ENCODE data around the gene ANK3. TPM values are rescaled to one million over a fixed set of nuclear protein-coding genes. Genes with fewer than 3 reads are reported as not detected.

The ANK3 gene
- total and polyA plus RNA-seq, 2 experiments from 2014 or later, result 46.5 to 85.2 TPM

- H3K4me1 Mint-ChIP-seq, result no peaks in the 10 kb centered on the region
- ATAC-seq, result no peak
- DNase-seq (ENCODE audit: low spot score), result no peak
- Histone ChIP-seq H3K79me2 (replicated peaks; ENCODE audit: insufficient read depth) (no peaks in the 10 kb centered on the region), H3F3A (replicated peaks; ENCODE audit: low read depth) (no peaks in the 10 kb centered on the region), H3K9me2 (ENCODE audit: insufficient read depth) (no peaks in the 10 kb centered on the region), H3K4me3 (no peak overlapping the region), H3K36me3 (ENCODE audit: insufficient read depth) (no peaks in the 10 kb centered on the region), H3K4me2 (no peak overlapping the region), H3K4me1 (ENCODE audit: insufficient read depth) (no peaks in the 10 kb centered on the region), H4K20me1 (replicated peaks; ENCODE audit: insufficient read depth) (no peaks in the 10 kb centered on the region), H3K27me3 (ENCODE audit: insufficient read depth) (no peaks in the 10 kb centered on the region), H3K27ac (ENCODE audit: low read depth) (peak overlapping the region; percentile 16; the same call in 1 of the 2 replicates), H2AFZ (no peak overlapping the region)
- no peaks in the 10 kb centered on the region; the same call in 2 of the 3 replicates for H3K9me3 Mint-ChIP-seq
- H3K27ac Mint-ChIP-seq, result no peak overlapping the region
- TF ChIP-seq EZH2phosphoT487 (IDR thresholded peaks at IDR 0.05; ENCODE audit: unreplicated experiment) (no peak), NANOG (IDR thresholded peaks at IDR 0.05; ENCODE audit: borderline replicate concordance) (no peak), STAT1 (IDR thresholded peaks at IDR 0.05; ENCODE audit: unreplicated experiment) (no peak)
- no peak overlapping the region for H3K4me3 Mint-ChIP-seq
- no peaks in the 10 kb centered on the region; the same call in 2 of the 3 replicates for H3K36me3 Mint-ChIP-seq (ENCODE audit: low read depth)
- H3K27me3 Mint-ChIP-seq (ENCODE audit: insufficient read depth, low read depth, poor library complexity), result no peaks in the 10 kb centered on the region
Measured at GRCh38 chr10:60267802-60268201, 121.9 kb downstream of the ANK3 start.

DNA sequence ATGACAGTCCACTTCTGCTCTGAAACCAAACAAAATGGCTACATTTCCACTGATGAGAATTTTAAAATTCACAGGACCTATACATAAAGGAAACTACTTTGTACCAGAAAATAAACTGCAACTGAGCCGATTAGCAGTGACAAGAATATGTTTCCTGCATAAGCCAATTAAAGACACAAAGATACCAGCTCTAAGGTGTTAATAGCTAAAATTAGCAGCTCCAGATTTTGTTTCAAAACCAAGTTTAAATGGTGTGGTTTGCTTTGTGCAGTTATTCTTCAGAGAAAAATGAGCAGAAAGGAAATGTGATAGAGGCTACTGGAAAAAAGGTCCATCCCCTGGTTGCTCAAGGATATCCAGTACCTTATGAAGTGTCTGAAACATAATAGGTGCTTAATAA lies 123.2 kb downstream of the ANK3 start:
- no peaks in the 10 kb centered on the region; the same call in 2 of the 3 replicates for H3K36me3 Mint-ChIP-seq (ENCODE audit: low read depth)
- H4K20me1 ChIP-seq (replicated peaks; ENCODE audit: insufficient read depth), result no peaks in the 10 kb centered on the region
- H3K79me2 ChIP-seq (replicated peaks; ENCODE audit: insufficient read depth), result no peaks in the 10 kb centered on the region
- H3F3A ChIP-seq (replicated peaks; ENCODE audit: low read depth), result no peaks in the 10 kb centered on the region
- H3K4me1 Mint-ChIP-seq, result no peaks in the 10 kb centered on the region
- H2AFZ ChIP-seq, result no peak overlapping the region
- H3K27ac Mint-ChIP-seq, result no peak overlapping the region
- no peaks in the 10 kb centered on the region for H3K9me2 ChIP-seq (ENCODE audit: insufficient read depth)
- H3K4me3 Mint-ChIP-seq, result no peak overlapping the region
- H3K27me3 ChIP-seq (ENCODE audit: insufficient read depth), result no peaks in the 10 kb centered on the region
- ATAC-seq, result no peak
- no peaks in the 10 kb centered on the region for H3K36me3 ChIP-seq (ENCODE audit: insufficient read depth)
- H3K27ac ChIP-seq (ENCODE audit: low read depth), result no peak overlapping the region
- no peaks in the 10 kb centered on the region for H3K27me3 Mint-ChIP-seq (ENCODE audit: insufficient read depth, low read depth, poor library complexity)
- H3K9me3 Mint-ChIP-seq, result no peaks in the 10 kb centered on the region
- DNase-seq (ENCODE audit: low spot score), result no peak
- H3K4me1 ChIP-seq (ENCODE audit: insufficient read depth), result no peaks in the 10 kb centered on the region
- no peak overlapping the region for H3K4me2 ChIP-seq
- H3K4me3 ChIP-seq, result no peak overlapping the region
- TF ChIP-seq, protein P1, sequence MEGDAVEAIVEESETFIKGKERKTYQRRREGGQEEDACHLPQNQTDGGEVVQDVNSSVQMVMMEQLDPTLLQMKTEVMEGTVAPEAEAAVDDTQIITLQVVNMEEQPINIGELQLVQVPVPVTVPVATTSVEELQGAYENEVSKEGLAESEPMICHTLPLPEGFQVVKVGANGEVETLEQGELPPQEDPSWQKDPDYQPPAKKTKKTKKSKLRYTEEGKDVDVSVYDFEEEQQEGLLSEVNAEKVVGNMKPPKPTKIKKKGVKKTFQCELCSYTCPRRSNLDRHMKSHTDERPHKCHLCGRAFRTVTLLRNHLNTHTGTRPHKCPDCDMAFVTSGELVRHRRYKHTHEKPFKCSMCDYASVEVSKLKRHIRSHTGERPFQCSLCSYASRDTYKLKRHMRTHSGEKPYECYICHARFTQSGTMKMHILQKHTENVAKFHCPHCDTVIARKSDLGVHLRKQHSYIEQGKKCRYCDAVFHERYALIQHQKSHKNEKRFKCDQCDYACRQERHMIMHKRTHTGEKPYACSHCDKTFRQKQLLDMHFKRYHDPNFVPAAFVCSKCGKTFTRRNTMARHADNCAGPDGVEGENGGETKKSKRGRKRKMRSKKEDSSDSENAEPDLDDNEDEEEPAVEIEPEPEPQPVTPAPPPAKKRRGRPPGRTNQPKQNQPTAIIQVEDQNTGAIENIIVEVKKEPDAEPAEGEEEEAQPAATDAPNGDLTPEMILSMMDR (conservative IDR thresholded peaks at IDR 0.05; ENCODE audit: low read depth in 2 of 2), result no peak
- TF ChIP-seq POLR2AphosphoS5 (IDR thresholded peaks at IDR 0.05; ENCODE audit: low read depth), result no peak
- no peak for TF ChIP-seq STAT1 (IDR thresholded peaks at IDR 0.05; ENCODE audit: unreplicated experiment)
- TF ChIP-seq ZNF331 (CRISPR knock-in tag; IDR thresholded peaks at IDR 0.05; ENCODE audit: low read depth), result no peak
- no peak for TF ChIP-seq EZH2 (IDR thresholded peaks at IDR 0.05; ENCODE audit: low read depth, unreplicated experiment)
- TF ChIP-seq ZNF114 (CRISPR knock-in tag; IDR thresholded peaks at IDR 0.05), result no peak
- TF ChIP-seq, protein P2, sequence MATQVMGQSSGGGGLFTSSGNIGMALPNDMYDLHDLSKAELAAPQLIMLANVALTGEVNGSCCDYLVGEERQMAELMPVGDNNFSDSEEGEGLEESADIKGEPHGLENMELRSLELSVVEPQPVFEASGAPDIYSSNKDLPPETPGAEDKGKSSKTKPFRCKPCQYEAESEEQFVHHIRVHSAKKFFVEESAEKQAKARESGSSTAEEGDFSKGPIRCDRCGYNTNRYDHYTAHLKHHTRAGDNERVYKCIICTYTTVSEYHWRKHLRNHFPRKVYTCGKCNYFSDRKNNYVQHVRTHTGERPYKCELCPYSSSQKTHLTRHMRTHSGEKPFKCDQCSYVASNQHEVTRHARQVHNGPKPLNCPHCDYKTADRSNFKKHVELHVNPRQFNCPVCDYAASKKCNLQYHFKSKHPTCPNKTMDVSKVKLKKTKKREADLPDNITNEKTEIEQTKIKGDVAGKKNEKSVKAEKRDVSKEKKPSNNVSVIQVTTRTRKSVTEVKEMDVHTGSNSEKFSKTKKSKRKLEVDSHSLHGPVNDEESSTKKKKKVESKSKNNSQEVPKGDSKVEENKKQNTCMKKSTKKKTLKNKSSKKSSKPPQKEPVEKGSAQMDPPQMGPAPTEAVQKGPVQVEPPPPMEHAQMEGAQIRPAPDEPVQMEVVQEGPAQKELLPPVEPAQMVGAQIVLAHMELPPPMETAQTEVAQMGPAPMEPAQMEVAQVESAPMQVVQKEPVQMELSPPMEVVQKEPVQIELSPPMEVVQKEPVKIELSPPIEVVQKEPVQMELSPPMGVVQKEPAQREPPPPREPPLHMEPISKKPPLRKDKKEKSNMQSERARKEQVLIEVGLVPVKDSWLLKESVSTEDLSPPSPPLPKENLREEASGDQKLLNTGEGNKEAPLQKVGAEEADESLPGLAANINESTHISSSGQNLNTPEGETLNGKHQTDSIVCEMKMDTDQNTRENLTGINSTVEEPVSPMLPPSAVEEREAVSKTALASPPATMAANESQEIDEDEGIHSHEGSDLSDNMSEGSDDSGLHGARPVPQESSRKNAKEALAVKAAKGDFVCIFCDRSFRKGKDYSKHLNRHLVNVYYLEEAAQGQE (IDR thresholded peaks at IDR 0.05; ENCODE audit: unreplicated experiment), result no peak
- TF ChIP-seq, protein P3, sequence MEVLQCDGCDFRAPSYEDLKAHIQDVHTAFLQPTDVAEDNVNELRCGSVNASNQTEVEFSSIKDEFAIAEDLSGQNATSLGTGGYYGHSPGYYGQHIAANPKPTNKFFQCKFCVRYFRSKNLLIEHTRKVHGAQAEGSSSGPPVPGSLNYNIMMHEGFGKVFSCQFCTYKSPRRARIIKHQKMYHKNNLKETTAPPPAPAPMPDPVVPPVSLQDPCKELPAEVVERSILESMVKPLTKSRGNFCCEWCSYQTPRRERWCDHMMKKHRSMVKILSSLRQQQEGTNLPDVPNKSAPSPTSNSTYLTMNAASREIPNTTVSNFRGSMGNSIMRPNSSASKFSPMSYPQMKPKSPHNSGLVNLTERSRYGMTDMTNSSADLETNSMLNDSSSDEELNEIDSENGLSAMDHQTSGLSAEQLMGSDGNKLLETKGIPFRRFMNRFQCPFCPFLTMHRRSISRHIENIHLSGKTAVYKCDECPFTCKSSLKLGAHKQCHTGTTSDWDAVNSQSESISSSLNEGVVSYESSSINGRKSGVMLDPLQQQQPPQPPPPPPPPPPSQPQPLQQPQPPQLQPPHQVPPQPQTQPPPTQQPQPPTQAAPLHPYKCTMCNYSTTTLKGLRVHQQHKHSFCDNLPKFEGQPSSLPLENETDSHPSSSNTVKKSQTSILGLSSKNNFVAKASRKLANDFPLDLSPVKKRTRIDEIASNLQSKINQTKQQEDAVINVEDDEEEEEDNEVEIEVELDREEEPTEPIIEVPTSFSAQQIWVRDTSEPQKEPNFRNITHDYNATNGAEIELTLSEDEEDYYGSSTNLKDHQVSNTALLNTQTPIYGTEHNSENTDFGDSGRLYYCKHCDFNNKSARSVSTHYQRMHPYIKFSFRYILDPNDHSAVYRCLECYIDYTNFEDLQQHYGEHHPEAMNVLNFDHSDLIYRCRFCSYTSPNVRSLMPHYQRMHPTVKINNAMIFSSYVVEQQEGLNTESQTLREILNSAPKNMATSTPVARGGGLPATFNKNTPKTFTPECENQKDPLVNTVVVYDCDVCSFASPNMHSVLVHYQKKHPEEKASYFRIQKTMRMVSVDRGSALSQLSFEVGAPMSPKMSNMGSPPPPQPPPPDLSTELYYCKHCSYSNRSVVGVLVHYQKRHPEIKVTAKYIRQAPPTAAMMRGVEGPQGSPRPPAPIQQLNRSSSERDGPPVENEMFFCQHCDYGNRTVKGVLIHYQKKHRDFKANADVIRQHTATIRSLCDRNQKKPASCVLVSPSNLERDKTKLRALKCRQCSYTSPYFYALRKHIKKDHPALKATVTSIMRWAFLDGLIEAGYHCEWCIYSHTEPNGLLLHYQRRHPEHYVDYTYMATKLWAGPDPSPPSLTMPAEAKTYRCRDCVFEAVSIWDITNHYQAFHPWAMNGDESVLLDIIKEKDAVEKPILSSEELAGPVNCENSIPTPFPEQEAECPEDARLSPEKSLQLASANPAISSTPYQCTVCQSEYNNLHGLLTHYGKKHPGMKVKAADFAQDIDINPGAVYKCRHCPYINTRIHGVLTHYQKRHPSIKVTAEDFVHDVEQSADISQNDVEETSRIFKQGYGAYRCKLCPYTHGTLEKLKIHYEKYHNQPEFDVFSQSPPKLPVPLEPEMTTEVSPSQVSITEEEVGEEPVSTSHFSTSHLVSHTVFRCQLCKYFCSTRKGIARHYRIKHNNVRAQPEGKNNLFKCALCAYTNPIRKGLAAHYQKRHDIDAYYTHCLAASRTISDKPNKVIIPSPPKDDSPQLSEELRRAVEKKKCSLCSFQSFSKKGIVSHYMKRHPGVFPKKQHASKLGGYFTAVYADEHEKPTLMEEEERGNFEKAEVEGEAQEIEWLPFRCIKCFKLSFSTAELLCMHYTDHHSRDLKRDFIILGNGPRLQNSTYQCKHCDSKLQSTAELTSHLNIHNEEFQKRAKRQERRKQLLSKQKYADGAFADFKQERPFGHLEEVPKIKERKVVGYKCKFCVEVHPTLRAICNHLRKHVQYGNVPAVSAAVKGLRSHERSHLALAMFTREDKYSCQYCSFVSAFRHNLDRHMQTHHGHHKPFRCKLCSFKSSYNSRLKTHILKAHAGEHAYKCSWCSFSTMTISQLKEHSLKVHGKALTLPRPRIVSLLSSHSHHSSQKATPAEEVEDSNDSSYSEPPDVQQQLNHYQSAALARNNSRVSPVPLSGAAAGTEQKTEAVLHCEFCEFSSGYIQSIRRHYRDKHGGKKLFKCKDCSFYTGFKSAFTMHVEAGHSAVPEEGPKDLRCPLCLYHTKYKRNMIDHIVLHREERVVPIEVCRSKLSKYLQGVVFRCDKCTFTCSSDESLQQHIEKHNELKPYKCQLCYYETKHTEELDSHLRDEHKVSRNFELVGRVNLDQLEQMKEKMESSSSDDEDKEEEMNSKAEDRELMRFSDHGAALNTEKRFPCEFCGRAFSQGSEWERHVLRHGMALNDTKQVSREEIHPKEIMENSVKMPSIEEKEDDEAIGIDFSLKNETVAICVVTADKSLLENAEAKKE (CRISPR knock-in tag; IDR thresholded peaks at IDR 0.05), result no peak
- no peak for TF ChIP-seq CREB1 (CRISPR knock-in tag; IDR thresholded peaks at IDR 0.05; ENCODE audit: low read depth)
- no peak for TF ChIP-seq EZH2phosphoT487 (IDR thresholded peaks at IDR 0.05; ENCODE audit: unreplicated experiment)
- TF ChIP-seq NANOG (IDR thresholded peaks at IDR 0.05; ENCODE audit: borderline replicate concordance), result no peak

All from GM23338 (cell line).